HepG2 (cell line): ENCODE measurements around the gene DPEP1. TPM values are rescaled to one million over a fixed set of nuclear protein-coding genes. Genes with fewer than 3 reads are reported as not detected.
A peak's percentile ranks its signal among the peaks of the same experiment; 100 is the strongest.

Experiments
- AKAP8 ChIP-seq: sonication (generic); formaldehyde crosslinking; IDR thresholded peaks from 2 replicates; pipeline ENCODE4 v1.5.1; 2020; ENCODE audit warnings: mild to moderate bottlenecking, missing genetic modification reagents
- ATF1 ChIP-seq: IDR thresholded peaks from 2 replicates; pipeline ENCODE4 v1.6.1; 2016; ENCODE audit warnings: mild to moderate bottlenecking, control low read depth
- EHMT2 ChIP-seq: fragments of 200-600 bp; sonication (generic); IDR thresholded peaks from 2 replicates; pipeline ENCODE4 v1.7.0; 2017; ENCODE audit warnings: antibody characterized with exemption, low read depth, low read length, borderline replicate concordance
- ELF4 ChIP-seq: sonication (generic); formaldehyde crosslinking; IDR thresholded peaks from 2 replicates; pipeline ENCODE4 v1.5.0; 2020; ENCODE audit warnings: missing genetic modification reagents, mild to moderate bottlenecking, moderate library complexity, borderline replicate concordance
- GZF1 ChIP-seq: sonication (generic); formaldehyde crosslinking; IDR thresholded peaks from 2 replicates; pipeline ENCODE4 v1.5.1; 2020; ENCODE audit warnings: mild to moderate bottlenecking, missing genetic modification reagents
- HMG20A ChIP-seq: IDR thresholded peaks from 2 replicates; pipeline ENCODE4 v1.6.1; 2016; ENCODE audit warnings: borderline replicate concordance
- JARID2 ChIP-seq: sonication (generic); formaldehyde crosslinking; IDR thresholded peaks from 2 replicates; pipeline ENCODE4 v1.8.1; 2023; ENCODE audit warnings: missing genetic modification reagents, inconsistent platforms; ENCODE audit not compliant: insufficient replicate concordance
- KLF6 ChIP-seq: IDR thresholded peaks from 2 replicates; pipeline ENCODE4 v1.8.0; 2016; ENCODE audit warnings: missing biosample characterization, missing genetic modification reagents
- MTA3 ChIP-seq: sonication (generic); formaldehyde crosslinking; IDR thresholded peaks from 2 replicates; pipeline ENCODE4 v1.4.0; 2020; ENCODE audit warnings: missing genetic modification reagents
- NCOA2 ChIP-seq: sonication (generic); formaldehyde crosslinking; IDR thresholded peaks from 2 replicates; pipeline ENCODE4 v1.8.0; 2022; ENCODE audit warnings: inconsistent platforms
- PHB2 ChIP-seq: fragments of 450-650 bp; IDR thresholded peaks from 2 replicates; pipeline ENCODE4 v1.6.1; 2018; ENCODE audit not compliant: partially characterized antibody
- RARA ChIP-seq: IDR thresholded peaks from 2 replicates; pipeline ENCODE4 v1.6.1; 2016; ENCODE audit warnings: missing genetic modification reagents, missing compliant biosample characterization
- REPIN1 ChIP-seq: sonication (generic); formaldehyde crosslinking; IDR thresholded peaks from 2 replicates; pipeline ENCODE4 v1.8.0; 2022; ENCODE audit warnings: missing genetic modification reagents, low read depth, mild to moderate bottlenecking, borderline replicate concordance
- RFX1 ChIP-seq: fragments of 450-650 bp; IDR thresholded peaks from 2 replicates; pipeline ENCODE4 v1.6.1; 2017
- SMARCE1 ChIP-seq: fragments of 450-650 bp; IDR thresholded peaks from 2 replicates; pipeline ENCODE4 v1.6.1; 2017; ENCODE audit warnings: borderline replicate concordance
- TEF ChIP-seq: sonication (generic); formaldehyde crosslinking; IDR thresholded peaks from 2 replicates; pipeline ENCODE4 v1.5.0; 2020; ENCODE audit warnings: missing genetic modification reagents
- TMF1 ChIP-seq: sonication (generic); formaldehyde crosslinking; IDR thresholded peaks from 2 replicates; pipeline ENCODE4 v1.8.1; 2022; ENCODE audit warnings: low read depth, missing genetic modification reagents
- ZBTB33 ChIP-seq: sonication (generic); formaldehyde crosslinking; IDR thresholded peaks from 2 replicates; pipeline ENCODE4 v1.4.0; 2020; ENCODE audit warnings: missing genetic modification reagents
- ZBTB42 ChIP-seq: sonication (generic); formaldehyde crosslinking; IDR thresholded peaks from 2 replicates; pipeline ENCODE4 v1.5.0; 2020; ENCODE audit warnings: mild to moderate bottlenecking, missing genetic modification reagents
- ZBTB7A ChIP-seq: sonication (generic); formaldehyde crosslinking; IDR thresholded peaks from 2 replicates; pipeline ENCODE4 v1.8.0; 2022; ENCODE audit warnings: mild to moderate bottlenecking, missing genetic modification reagents
- ZNF138 ChIP-seq: sonication (generic); formaldehyde crosslinking; IDR thresholded peaks from 2 replicates; pipeline ENCODE4 v1.5.0; 2020; ENCODE audit warnings: mild to moderate bottlenecking, low read depth, missing genetic modification reagents
- ZNF17 ChIP-seq: sonication (generic); formaldehyde crosslinking; IDR thresholded peaks from 2 replicates; pipeline ENCODE4 v1.5.0; 2020; ENCODE audit warnings: mild to moderate bottlenecking, missing genetic modification reagents
- ZNF546 ChIP-seq: sonication (generic); formaldehyde crosslinking; conservative IDR thresholded peaks from 2 replicates; pipeline ENCODE4 v1.8.1; 2023; ENCODE audit warnings: mild to moderate bottlenecking, missing genetic modification reagents
- ZNF552 ChIP-seq: sonication (generic); formaldehyde crosslinking; IDR thresholded peaks from 2 replicates; pipeline ENCODE4 v1.9.0; 2022; ENCODE audit warnings: missing genetic modification reagents, mild to moderate bottlenecking, borderline replicate concordance
- ZNF616 ChIP-seq: sonication (generic); formaldehyde crosslinking; IDR thresholded peaks from 2 replicates; pipeline ENCODE4 v1.5.0; 2020; ENCODE audit warnings: low read depth, mild to moderate bottlenecking, missing genetic modification reagents
- polyA plus RNA-seq, 8 experiments: library from polyadenylated mRNA; depleted of rRNA in 3 of 8; stranded (reverse) in 7 of 8; unstranded in 1 of 8; fragments of >200 nt; fragmentation: Illumina TruSeq in 4 of 8; extraction: Trizol in 4 of 8; gene quantifications; 2 replicates each; pipeline versions ENCODE4 v1.2.1 to v1.2.3, GENCODE V29; 2011 to 2016; ENCODE audit warnings: low read depth in 4 of 8, missing spikeins in 1 of 8, mixed read lengths in 1 of 8; ENCODE audit not compliant: insufficient read depth in 1 of 8
- total RNA-seq, 5 experiments: library from RNA; depleted of rRNA; stranded (reverse); fragments of >200 nt; fragmentation: Illumina TruSeq; extraction: Trizol; gene quantifications; 2 replicates each; pipeline ENCODE4 v1.2.3, GENCODE V29; 2016; ENCODE audit warnings: low read depth in 1 of 5
- TF ChIP-seq, protein P1 (sequence below): sonication (generic); formaldehyde crosslinking; IDR thresholded peaks from 2 replicates; pipeline ENCODE4 v1.4.0; 2020; ENCODE audit warnings: missing genetic modification reagents, mild to moderate bottlenecking, borderline replicate concordance
- TF ChIP-seq, protein P2 (sequence below): sonication (generic); formaldehyde crosslinking; IDR thresholded peaks from 2 replicates; pipeline ENCODE4 v1.5.1; 2020; ENCODE audit warnings: mild to moderate bottlenecking, moderate library complexity, missing genetic modification reagents

Gene DPEP1
- total and polyA plus RNA-seq, 2 of the 13 experiments (the other 11 are each of a cell fraction or from before 2014, with no cell fraction given): 37.6 to 52.2 TPM

DNA sequence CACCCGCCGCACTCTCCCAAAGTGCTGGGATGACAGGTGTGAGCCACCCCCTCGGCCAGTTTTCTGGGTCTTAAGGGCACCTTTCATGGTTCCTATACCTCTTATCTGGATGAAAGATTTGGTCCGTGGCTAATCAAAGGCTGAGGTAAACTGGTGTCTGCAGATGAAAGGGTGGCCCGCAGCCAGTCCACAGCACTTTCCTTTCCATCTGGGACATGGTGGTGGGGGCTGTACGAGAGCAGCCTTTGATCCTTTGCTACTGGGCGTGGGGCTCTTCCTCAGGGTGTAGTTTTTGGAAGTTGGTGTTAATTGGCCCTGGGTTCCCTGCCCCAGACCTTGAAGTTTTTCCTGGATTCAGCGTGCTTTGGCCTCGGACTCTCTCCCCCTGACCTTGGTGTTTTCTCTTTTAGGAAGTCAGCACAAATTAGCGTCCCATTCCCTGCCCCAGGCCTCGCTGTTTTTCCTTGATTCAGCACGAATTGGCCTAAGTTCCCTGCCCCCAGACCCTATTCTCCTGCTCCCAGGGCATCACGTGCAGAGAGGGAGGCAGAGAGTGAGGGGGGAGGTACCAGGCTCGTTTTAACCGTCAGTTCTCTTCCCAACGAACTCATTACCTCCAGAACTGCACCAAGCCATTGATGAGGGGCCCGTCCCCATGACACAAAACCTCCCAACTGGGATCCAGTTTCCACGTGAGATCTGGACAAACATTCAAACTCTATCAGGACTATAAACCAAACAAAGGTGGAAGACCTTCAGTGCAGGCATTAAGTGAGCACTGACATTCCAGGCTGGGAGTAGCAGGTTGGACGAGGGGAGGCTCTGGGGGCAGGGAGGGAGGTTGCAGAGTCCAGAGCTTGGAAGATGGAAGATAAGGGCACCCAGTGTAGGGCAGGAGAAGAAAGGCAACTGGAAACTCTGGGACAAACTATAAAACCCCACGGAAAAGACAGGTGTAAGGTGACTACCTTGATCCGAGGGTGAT lies 11.6 kb downstream of the DPEP1 start (continued):
- no peak for TF ChIP-seq KLF6 (CRISPR knock-in tag)
- peak; percentile 6; the same call in 1 of the 2 replicates for TF ChIP-seq RARA (CRISPR knock-in tag)
- TF ChIP-seq HMG20A (CRISPR knock-in tag): no peak; the same call in 1 of the 2 replicates
- no peak for TF ChIP-seq JARID2 (CRISPR knock-in tag)
- TF ChIP-seq RFX1: no peak
- no peak for TF ChIP-seq AKAP8 (CRISPR knock-in tag)
- no peak for TF ChIP-seq ZNF552 (CRISPR knock-in tag)
- no peak for TF ChIP-seq ZBTB33 (CRISPR knock-in tag)
- TF ChIP-seq, protein P1, sequence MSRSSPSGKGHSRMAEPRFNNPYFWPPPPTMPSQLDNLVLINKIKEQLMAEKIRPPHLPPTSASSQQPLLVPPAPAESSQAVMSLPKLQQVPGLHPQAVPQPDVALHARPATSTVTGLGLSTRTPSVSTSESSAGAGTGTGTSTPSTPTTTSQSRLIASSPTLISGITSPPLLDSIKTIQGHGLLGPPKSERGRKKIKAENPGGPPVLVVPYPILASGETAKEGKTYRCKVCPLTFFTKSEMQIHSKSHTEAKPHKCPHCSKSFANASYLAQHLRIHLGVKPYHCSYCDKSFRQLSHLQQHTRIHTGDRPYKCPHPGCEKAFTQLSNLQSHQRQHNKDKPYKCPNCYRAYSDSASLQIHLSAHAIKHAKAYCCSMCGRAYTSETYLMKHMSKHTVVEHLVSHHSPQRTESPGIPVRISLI: no peak
- TF ChIP-seq, protein P2, sequence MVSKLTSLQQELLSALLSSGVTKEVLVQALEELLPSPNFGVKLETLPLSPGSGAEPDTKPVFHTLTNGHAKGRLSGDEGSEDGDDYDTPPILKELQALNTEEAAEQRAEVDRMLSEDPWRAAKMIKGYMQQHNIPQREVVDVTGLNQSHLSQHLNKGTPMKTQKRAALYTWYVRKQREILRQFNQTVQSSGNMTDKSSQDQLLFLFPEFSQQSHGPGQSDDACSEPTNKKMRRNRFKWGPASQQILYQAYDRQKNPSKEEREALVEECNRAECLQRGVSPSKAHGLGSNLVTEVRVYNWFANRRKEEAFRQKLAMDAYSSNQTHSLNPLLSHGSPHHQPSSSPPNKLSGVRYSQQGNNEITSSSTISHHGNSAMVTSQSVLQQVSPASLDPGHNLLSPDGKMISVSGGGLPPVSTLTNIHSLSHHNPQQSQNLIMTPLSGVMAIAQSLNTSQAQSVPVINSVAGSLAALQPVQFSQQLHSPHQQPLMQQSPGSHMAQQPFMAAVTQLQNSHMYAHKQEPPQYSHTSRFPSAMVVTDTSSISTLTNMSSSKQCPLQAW: no peak
- no peak for TF ChIP-seq TMF1 (CRISPR knock-in tag)
- TF ChIP-seq ELF4 (CRISPR knock-in tag): no peak
- TF ChIP-seq ZNF546 (CRISPR knock-in tag): no peak
- TF ChIP-seq ATF1 (CRISPR knock-in tag): no peak
- TF ChIP-seq PHB2: no peak
- peak; percentile 53; the same call in 1 of the 2 replicates for TF ChIP-seq NCOA2 (CRISPR knock-in tag)
- no peak for TF ChIP-seq EHMT2
- no peak for TF ChIP-seq GZF1
- TF ChIP-seq ZBTB7A (CRISPR knock-in tag): no peak
- no peak for TF ChIP-seq ZBTB42 (CRISPR knock-in tag)
- no peak for TF ChIP-seq SMARCE1
- no peak for TF ChIP-seq TEF (CRISPR knock-in tag)
- no peak for TF ChIP-seq REPIN1
- TF ChIP-seq ZNF616: no peak
- TF ChIP-seq MTA3 (CRISPR knock-in tag): no peak
- no peak for TF ChIP-seq ZNF17 (CRISPR knock-in tag)
- TF ChIP-seq ZNF138 (CRISPR knock-in tag): no peak
